Measurements from ENCODE around the gene WAS.
"Not testable (repeated sequence)": the region's sequence is repeated elsewhere in the genome, so short reads cannot be mapped to it uniquely, and the experiment has no call there.

WAS gene

GRCh38 chrX:48683411-48683982, at the start of gene WAS:
Gene WAS, plus strand, starts transcription at chrX:48683799. Its CDS starts 55 bp downstream, at chrX:48683854.
- no peak for FAIRE-seq

GRCh38 chrX:48636301-48636700, 47.3 kb upstream of the WAS start:
- FAIRE-seq = no peak

GRCh38 chrX:48636776-48637175, 46.8 kb upstream of the WAS start:
- FAIRE-seq = no peak

GRCh38 chrX:48645669-48646068, 37.9 kb upstream of the WAS start:
- FAIRE-seq = no peak

GRCh38 chrX:48648336-48648751, 35.3 kb upstream of the WAS start:
- no peak for FAIRE-seq

- FAIRE-seq = peak; percentile 57
These were observed 34.5 kb upstream of the WAS start for GRCh38 chrX:48649102-48649501.

GRCh38 chrX:48652055-48652579, 31.5 kb upstream of the WAS start:
- FAIRE-seq = not testable (repeated sequence)

- FAIRE-seq = not testable (repeated sequence)
These were observed 28.9 kb upstream of the WAS start for GRCh38 chrX:48654746-48655145.

- FAIRE-seq = not testable (repeated sequence)
These were observed 23.9 kb upstream of the WAS start for GRCh38 chrX:48659686-48660085.

- FAIRE-seq = no peak
These were observed 20.4 kb upstream of the WAS start for GRCh38 chrX:48663241-48663640.

GRCh38 chrX:48664156-48664555, 19.4 kb upstream of the WAS start:
- FAIRE-seq = no peak

GRCh38 chrX:48665991-48666390, 17.6 kb upstream of the WAS start:
- no peak for FAIRE-seq

GRCh38 chrX:48666649-48667048, 16.9 kb upstream of the WAS start:
- no peak for FAIRE-seq

GRCh38 chrX:48667509-48667908, 16.1 kb upstream of the WAS start:
- FAIRE-seq = no peak

GRCh38 chrX:48668187-48668586, 15.4 kb upstream of the WAS start:
- not testable (repeated sequence) for FAIRE-seq

- FAIRE-seq = no peak
These were observed 7.3 kb upstream of the WAS start for GRCh38 chrX:48676106-48676892.

- FAIRE-seq = no peak
These were observed 6.7 kb upstream of the WAS start for GRCh38 chrX:48676893-48677270.

GRCh38 chrX:48677516-48677915, 6.1 kb upstream of the WAS start:
- no peak for FAIRE-seq

GRCh38 chrX:48680467-48680866, 3.1 kb upstream of the WAS start:
- FAIRE-seq = not testable (repeated sequence)

- not testable (repeated sequence) for FAIRE-seq
These were observed 2.7 kb upstream of the WAS start for GRCh38 chrX:48680925-48681324.

- FAIRE-seq = no peak
These were observed 1.9 kb upstream of the WAS start for GRCh38 chrX:48681539-48682183.

GRCh38 chrX:48682795-48683194, 804 bp upstream of the WAS start:
- not testable (repeated sequence) for FAIRE-seq

- FAIRE-seq = no peak
These were observed 535 bp downstream of the WAS start for GRCh38 chrX:48684134-48684533.

GRCh38 chrX:48685416-48685815, 1.8 kb downstream of the WAS start:
- FAIRE-seq = no peak

Data from colon (tissue), 2 donors.